CD4-positive, alpha-beta T cell treated with Interleukin-4 for 1 hour (primary cell): Measurements from ENCODE around the gene TEAD1.
"Not testable (repeated sequence)": the region's sequence is repeated elsewhere in the genome, so short reads cannot be mapped to it uniquely, and the experiment has no call there.

Experiments
- DNase-seq, 2 donors: peaks; one replicate each; pipeline ENCODE4 v3.0.0-alpha.2; 2020 to 2022

TEAD1 gene

DNA sequence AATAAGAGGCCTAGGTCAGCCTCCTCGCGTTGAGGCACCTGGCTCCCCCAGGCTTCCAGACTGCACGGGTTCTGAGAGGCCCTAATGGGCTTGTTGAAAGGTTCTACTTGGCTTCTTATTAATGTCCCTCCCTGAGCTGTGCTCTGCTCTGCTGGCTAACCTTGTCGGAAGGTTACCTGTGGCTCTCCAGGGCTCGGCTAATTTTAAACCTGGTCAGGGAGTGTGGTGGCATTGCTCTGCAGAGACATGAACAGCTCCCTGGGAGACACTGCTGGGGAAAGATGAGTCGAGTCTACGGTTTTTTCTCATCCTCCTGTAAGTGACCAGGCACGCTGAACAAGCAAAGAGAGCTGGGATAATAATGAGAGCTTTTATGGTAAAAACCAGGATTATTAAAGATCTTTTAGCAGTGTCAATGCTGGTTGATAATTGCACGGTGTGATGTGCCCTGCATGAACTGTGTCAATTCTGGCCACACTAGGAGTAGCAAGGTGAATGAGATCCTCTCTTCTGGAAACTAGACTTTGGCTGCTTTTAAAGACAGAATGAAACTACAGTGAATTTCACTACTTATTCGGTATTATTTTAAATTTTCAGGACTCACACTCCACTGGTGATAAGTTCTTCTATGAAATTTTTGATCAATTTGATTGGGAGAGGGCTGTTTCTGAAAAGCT is 70.7 kb downstream of the TEAD1 start:
- DNase-seq, result no peak

DNA sequence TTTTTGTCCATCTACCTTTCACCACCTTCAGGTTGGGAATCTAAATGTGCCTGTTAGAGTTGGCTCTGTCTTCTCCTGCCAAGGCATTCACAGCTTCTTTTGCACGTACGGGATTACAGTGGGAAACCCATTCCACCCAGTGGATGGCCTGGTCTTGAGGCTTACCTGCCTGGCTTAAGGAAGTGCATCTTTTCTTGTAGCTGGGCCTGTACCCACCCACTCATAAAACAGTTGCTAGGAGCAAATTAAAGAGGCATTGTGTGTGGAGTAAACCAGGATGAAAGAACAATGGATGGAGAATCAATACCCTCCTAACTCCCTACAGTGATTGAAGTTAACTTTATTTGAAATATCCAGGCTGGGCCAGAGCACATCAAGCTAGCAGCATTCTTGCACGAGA is 71.6 kb downstream of the TEAD1 start:
- no peak for DNase-seq

- DNase-seq, result no peak
These were observed 72.4 kb downstream of the TEAD1 start for GRCh38 chr11:12746593-12747097.

DNA sequence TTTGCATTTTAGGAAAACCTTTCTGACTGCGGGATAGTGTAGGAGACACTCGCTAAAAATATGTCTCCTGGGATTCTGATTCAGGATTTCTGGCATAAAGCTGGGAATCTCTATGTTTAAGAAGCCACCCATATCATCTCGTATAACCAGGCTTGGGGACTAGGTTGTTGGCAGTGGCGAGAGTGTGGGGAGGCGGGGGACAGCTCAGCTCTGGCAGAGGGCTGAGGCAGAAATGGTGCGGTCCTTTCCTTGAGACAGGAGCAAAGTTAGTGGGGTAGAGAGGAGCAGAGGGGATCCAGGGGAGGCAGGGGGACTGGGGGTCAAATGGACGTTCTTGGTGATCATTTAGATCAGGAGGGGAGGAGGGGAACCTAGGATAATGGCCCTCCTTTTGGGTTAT is 74.3 kb downstream of the TEAD1 start:
- no peak for DNase-seq

DNA sequence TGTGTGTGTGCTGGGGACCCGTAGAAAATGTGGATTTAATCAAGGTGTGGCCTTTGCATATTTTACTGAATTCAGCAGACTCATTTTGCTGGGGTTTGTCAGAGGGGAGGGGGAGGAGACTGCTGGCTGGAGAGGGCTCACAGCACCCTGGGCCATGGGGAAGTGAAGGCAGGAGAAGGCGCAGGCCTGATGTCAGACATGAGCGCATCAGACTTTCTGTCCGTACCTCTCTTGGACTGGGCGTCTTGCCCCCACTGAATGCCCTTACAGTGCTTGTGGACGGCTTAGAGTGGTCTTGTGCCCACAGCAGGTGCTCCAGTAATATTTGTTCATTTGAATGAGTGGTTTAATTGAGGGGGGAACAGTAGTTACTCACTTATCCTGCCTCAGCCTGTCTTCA is 75.2 kb downstream of the TEAD1 start:
- DNase-seq, result no peak

GRCh38 chr11:12750181-12750580 is 76.0 kb downstream of the TEAD1 start:
- no peak for DNase-seq

DNA sequence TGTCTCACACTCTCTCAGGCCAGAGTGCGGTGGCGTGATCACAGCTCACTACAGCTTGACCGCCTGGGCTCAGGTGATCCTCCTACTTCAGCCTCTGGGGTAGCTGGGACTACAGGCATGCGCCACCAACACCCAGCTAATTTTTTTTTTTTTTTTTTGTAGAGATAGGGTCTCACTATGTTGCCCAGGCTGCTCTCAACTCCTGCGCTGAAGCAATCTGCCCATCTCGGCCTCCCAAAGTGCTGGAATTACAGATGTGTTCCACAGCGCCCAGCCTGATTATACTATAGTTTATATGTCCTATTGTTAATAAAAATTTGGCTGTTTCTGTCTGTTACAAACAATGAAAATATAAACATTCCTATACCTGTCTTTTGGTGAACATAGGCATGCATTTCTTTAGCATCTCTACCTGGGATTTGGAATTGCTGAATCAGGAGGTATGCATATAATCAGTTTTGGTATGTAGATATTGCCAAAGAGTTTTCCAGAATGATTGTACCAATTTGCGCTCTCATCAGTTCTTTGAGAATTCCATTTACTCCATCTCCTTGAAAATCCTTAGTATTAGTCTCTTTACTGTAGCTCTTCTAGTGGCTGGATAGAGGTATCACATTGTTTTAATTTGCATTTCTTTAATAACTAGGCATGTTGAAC is 78.8 kb downstream of the TEAD1 start:
- no peak for DNase-seq

DNA sequence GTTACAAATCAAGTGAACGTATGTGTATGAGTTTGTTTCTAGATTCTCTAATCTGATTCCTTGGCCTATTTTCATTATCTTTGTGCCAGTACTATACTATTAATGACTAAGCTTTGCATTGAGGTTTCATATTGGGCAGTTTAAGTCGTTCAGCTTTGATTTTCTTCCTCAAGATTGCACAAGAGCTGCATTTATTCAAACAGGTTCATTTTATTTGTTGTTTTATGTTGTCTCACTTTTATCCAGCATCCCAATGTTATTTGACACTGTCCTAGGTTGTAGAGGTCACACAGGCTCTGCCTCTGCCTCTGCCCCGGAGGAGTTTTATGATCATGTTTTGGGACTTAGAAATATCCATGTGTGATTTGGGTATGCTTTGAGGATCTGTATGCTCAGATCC is 79.8 kb downstream of the TEAD1 start:
- DNase-seq, result no peak

GRCh38 chr11:12754582-12755234 is 80.5 kb downstream of the TEAD1 start:
- DNase-seq, result no peak

GRCh38 chr11:12755510-12756453 is 81.6 kb downstream of the TEAD1 start:
- DNase-seq, result no peak

DNA sequence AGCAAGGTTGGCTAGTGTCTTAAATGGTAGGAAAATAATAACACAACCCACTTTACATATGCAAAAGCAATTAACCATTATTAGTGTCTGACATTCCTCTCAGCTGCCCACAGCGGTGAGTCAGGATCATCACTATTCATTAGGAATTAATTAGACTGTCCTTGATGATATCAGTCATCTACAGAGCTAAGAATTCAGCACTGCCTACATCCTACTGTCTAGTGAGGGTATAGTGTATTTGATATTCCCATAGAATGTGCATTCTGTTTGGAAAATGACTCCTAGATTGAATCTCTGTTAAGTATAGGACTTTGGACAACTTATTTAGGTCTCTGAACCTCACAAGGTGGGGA is 82.2 kb downstream of the TEAD1 start:
- no peak for DNase-seq

- no peak for DNase-seq
These were observed 82.6 kb downstream of the TEAD1 start for GRCh38 chr11:12756867-12757266.

DNA sequence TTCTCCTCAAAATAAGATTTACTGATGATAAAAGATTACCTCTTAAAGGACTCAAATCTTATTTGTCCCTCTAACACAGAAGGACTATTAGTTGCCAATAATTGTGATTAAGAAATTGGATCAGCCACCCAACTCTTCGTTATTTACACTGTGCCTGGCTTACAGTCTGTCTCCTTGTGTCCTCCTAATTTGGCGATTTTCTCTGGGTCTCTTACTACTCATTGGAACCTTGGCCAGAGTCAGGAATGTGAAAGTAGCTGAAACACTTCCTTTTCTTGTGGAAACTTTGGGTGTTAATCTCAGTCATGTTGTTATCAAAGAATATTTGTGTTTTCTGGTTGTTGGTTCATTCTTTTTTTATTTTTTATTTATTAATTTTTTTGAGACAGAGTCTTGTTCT is 83.2 kb downstream of the TEAD1 start:
- no peak for DNase-seq

- DNase-seq, result not testable (repeated sequence)
These were observed 83.9 kb downstream of the TEAD1 start for GRCh38 chr11:12758117-12758516.

DNA sequence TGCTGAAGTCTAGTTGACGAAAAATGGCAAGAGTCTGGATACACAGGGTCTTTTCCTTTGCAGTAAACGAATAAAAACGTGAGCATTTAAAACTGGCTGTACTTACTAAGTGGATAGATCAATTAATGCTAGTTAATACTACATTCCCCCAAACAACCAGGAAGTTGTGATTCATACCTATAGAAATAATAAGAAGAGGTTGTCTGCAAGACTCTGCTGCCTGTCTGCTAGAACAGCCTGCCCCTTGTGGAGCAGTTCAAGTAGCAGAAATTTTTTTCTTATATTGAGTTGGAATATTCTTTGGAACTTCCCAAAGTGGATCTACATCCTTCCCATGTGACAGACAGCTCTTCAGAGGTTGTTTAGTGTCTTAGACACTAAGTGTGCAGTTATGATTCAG is 86.8 kb downstream of the TEAD1 start:
- no peak for DNase-seq

DNA sequence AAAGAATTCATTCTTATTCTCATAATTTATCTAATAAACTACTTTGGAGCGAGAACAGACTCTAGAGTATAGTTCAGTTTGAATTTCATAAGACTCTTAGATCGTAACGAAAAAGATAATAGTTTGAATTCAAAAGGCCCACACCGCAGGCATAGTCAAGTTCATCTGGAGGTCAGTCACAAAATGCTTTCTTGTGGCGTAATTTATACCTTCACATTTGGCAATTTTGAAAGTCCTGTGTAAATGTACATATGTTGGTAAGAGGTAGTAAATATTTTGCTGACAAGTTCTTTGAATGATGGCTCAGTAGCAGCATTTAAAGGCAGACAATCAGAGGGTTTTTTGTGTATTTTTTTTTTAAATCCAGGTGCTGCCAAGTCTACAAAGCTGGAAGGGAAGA is 88.1 kb downstream of the TEAD1 start:
- DNase-seq, result no peak

DNA sequence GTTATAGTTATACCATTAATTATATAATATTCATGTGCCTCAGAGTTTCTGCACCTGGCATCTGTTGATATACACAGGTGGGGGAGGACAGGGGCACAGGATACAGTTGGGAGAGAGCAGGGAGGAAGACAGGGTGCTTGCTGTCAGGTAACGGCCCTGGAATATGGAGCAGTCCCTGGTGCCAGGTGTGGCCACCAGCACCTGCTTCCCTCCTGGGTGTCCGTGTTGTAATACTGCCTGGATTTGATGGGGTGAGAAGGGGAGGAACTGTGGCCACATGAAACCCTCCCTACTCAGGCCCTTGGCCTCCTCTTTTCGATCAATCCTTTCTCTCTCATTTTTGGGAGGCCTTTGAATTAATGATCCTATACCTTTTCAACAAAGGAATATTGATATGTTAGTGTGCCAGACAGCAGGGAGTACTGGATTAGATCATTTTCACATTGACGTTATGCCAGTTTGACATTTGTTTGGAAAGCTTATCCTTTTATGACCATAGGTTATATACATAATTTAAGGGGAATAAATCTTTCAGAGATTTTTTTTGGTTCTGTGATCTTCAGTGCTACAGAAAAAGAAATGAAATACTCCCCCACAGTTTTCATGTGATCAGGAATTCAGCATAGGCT is 88.6 kb downstream of the TEAD1 start:
- DNase-seq, result no peak

DNA sequence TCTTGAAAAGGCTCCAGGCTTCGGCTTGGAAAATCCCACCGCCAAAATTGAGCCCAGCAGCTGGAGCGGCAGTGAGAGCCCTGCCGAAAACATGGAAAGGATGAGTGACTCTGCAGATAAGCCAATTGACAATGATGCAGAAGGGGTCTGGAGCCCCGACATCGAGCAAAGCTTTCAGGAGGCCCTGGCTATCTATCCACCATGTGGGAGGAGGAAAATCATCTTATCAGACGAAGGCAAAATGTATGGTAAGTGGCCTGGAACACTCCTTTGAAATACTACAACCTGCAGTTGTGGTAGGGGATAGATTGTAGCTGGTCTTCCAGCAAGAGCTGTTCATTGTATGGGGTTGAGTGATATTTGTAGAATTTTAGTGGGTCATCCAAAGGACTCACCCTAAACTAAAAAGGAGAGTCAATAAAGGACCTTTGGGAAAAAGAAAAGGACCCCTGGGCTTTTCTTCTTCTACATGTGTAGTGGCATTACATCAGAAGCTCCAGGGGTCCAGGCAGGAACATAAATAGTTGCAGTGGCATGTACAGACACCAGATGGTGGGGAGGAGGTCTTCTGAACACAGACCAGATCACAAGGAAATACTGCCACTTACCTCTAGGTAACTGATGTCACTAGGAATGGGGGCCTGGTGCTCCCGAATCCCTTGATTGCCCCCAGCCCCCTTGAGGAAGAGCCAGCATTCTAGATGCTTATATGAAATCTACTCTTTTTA is 90.1 kb downstream of the TEAD1 start:
- no peak for DNase-seq

DNA sequence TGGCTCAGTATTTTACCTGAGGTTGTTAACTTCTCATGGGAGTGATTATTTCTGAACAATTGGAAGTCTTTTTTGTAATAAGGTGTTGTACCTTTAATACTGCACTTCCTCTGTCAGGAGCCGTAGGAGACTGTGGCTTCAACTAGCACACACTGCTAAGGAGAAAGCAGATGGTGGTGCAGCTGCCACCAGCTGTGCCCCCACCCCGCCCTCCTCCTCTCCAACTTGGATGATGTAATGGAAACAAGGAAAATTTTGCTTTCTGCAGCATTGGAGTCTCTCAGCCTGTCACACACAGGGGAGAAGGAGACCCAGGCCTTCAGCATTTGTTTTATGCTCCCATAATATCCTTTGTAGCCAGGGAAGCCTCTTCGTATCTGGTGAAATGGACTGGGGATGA is 91.2 kb downstream of the TEAD1 start:
- no peak for DNase-seq

GRCh38 chr11:12767027-12767426 is 92.8 kb downstream of the TEAD1 start:
- no peak for DNase-seq

DNA sequence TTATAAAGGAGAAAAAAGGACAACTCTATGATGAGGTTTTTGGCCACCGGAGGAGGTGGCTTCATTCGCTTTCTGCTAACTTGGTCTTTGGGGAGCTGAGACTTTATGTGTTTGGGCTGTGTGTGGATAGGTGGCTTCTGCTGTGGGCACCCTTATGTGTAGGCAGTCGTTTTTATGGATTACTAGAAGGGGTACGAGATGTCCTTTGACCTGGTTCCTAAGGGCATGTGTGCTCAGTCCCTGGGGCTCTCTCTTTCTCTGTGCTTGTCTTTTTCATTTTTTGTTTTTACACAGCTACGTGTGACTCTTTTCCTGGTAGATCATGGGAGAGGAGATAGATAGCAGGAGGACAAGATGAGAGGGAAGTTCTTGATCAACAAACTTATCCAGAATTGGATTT is 93.4 kb downstream of the TEAD1 start:
- DNase-seq, result no peak
